Esophagus squamous epithelium (tissue), 5 donors: ENCODE data around the gene CORO7. TPM values are rescaled to one million over a fixed set of nuclear protein-coding genes. Genes with fewer than 3 reads are reported as not detected.

Source experiments
- DNase-seq: peaks from one replicate; lab custom pipeline; 2025; lab: John Stamatoyannopoulos, UW
- H3K27ac ChIP-seq, 4 donors: fragments of 200-600 bp; sonication (generic); one replicate each; pipeline ENCODE4 v1.5.1; 2016 to 2019; ENCODE audit warnings: mild to moderate bottlenecking in 1 of 4
- H3K27me3 ChIP-seq, 4 donors: fragments of 200-600 bp; sonication (generic); 1 replicate in 3 of 4; 2 replicates in 1 of 4; pipeline versions ENCODE4 v1.5.1 to v1.6.0; 2017 to 2021; ENCODE audit warnings: antibody characterized with exemption in 1 of 4
- H3K36me3 ChIP-seq, 3 donors: fragments of 200-600 bp; sonication (generic); one replicate each; pipeline ENCODE4 v1.5.1; 2016 to 2019
- H3K4me1 ChIP-seq, 3 donors: fragments of 200-600 bp; sonication (generic); one replicate each; pipeline ENCODE4 v1.5.1; 2017 to 2019
- H3K4me3 ChIP-seq, 4 donors: fragments of 200-600 bp; sonication (generic); 1 replicate in 3 of 4; 2 replicates in 1 of 4; pipeline ENCODE4 v1.5.1; 2016 to 2019; ENCODE audit warnings: mild to moderate bottlenecking in 2 of 4, moderate library complexity in 1 of 4
- H3K9me3 ChIP-seq, 3 donors: fragments of 200-600 bp; sonication (generic); one replicate each; pipeline ENCODE4 v1.5.1; 2016 to 2019
- CTCF ChIP-seq, 6 experiments: fragments of 450-650 bp in 4 of 6; fragments of 200-600 bp in 2 of 6; sonication (generic) in 2 of 6; IDR thresholded peaks; one replicate each; pipeline ENCODE4 v1.5.1; 2016 to 2019; ENCODE audit warnings: antibody characterized with exemption in 6 of 6, mild to moderate bottlenecking in 4 of 6, moderate library complexity in 4 of 6
- POLR2A ChIP-seq, 4 donors: fragments of 450-650 bp; IDR thresholded peaks; one replicate each; pipeline ENCODE4 v1.6.1; 2017; ENCODE audit warnings: antibody characterized with exemption in 4 of 4, mild to moderate bottlenecking in 4 of 4, moderate library complexity in 3 of 4
- WGBS, 2 donors: methylation state at CpG; one replicate each; pipeline ENCODE4 v1.1.5; 2018; 5-methylcytosine and 5-hydroxymethylcytosine counted together
- intact Hi-C: fragments of 100-400 bp; cut with DNase I; formaldehyde crosslinking; loops from one replicate; pipeline ENCODE4 v1.15.0; 2022
- total RNA-seq, 4 donors: library from RNA; depleted of rRNA; stranded (reverse); fragments of >200 nt; gene quantifications; one replicate each; pipeline ENCODE4 v1.1.0, GENCODE V29; 2016
- donor health status: DM: yes; HTN: yes; CAD: no.

The CORO7 gene
- total RNA-seq, 4 donors from 2014 or later = 15.8 to 25.9 (median 17.8) TPM

- Histone ChIP-seq H3K4me3 (peak overlapping the region; percentile 58 to 89 (median 67)), H3K4me1 (peaks cover 75 to 99% (median 88%) of the 10 kb centered on the region in 3 donors), H3K27me3 (no peaks in the 10 kb centered on the region), H3K36me3 (peaks cover 0 to under 1% (median 0%) of the 10 kb centered on the region in 3 donors), H3K9me3 (no peaks in the 10 kb centered on the region), H3K27ac (peak overlapping the region; percentile 84 to 90 (median 86))
- 54% methylated on average over 2 of the region's 10 CpGs; no CpG with 5 or more reads in 1 of the 2 donors for WGBS, 2 donors
- no peak for DNase-seq
- intact Hi-C loops = no loop called here
- TF ChIP-seq POLR2A (IDR thresholded peaks at IDR 0.05) = no peak
- TF ChIP-seq CTCF (IDR thresholded peaks at IDR 0.05) = no peak
Measured at GRCh38 chr16:4372578-4373355, 43.6 kb downstream of the CORO7 start.

DNA sequence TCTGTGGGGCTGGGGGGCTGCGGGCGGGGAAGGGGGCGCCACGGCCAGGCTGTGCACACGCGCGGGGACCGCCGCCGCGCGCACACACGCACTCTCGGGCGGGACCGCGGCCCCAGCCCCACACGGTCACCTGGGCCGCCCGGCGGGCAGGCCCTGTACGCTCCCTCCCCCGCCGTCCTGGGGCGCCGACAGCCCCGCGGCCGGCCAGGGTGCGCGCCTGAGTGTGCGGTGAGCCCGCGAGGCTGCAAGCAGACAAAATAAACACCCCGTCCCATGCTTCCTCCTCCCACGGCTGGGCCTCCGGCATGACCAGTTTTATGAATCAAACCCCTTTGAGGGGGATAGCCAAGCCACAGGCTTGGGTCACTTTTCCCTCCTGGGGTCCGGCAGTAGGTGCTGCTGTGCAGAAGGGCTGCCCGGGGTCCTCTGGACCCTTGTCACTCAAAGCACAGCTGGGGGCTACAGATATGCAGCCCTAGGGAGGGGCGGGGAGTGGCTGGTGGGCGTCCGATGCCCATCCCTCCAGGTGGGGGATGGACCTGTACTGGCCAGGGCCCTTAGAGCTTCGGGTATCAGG, 44.3 kb downstream of the CORO7 start:
- Histone ChIP-seq H3K36me3 (no peaks in the 10 kb centered on the region), H3K27ac (peak overlapping the region; percentile 84 to 90 (median 86)), H3K4me1 (peaks cover 68 to 99% (median 83%) of the 10 kb centered on the region in 3 donors), H3K9me3 (no peaks in the 10 kb centered on the region), H3K4me3 (peak overlapping the region; percentile 58 to 89 (median 67)), H3K27me3 (no peaks in the 10 kb centered on the region)
- DNase-seq = no peak
- WGBS, 2 donors = 13% methylated on average over 13 of the region's 43 CpGs; no CpG with 5 or more reads in 1 of the 2 donors
- intact Hi-C loops = no loop called here
- TF ChIP-seq CTCF (IDR thresholded peaks at IDR 0.05) (no peak), POLR2A (IDR thresholded peaks at IDR 0.05) (no peak)

GRCh38 chr16:4371357-4372000, 44.9 kb downstream of the CORO7 start, which contains the start of gene VASN:
Gene VASN, plus strand, starts transcription at chr16:4371848. Its CDS starts 9,030 bp downstream, at chr16:4380878.
- 44% methylated on average over 3 of the region's 50 CpGs; no CpG with 5 or more reads in 1 of the 2 donors for WGBS, 2 donors

GRCh38 chr16:4370570-4371356, 45.6 kb downstream of the CORO7 start:
- DNase-seq = no peak
- H3K9me3 ChIP-seq = no peaks in the 10 kb centered on the region
- peaks cover 0 to 2% (median 0%) of the 10 kb centered on the region in 3 donors for H3K36me3 ChIP-seq
- 42 to 62% methylated on average over 2 to 3 of the region's 14 CpGs for WGBS, 2 donors
- peak overlapping the region in 2 of 4 donors; percentile 58 to 66 for H3K4me3 ChIP-seq
- TF ChIP-seq CTCF (IDR thresholded peaks at IDR 0.05) (no peak), POLR2A (IDR thresholded peaks at IDR 0.05) (no peak)
- intact Hi-C loops = no loop called here
- H3K4me1 ChIP-seq = peaks cover 56 to 91% (median 71%) of the 10 kb centered on the region in 3 donors
- H3K27ac ChIP-seq = peak overlapping the region; percentile 84 to 90 (median 86)
- H3K27me3 ChIP-seq = no peaks in the 10 kb centered on the region

More at GRCh38 chr16:4371357-4372000, 44.9 kb downstream of the CORO7 start, which contains the start of gene VASN:
- Histone ChIP-seq H3K4me1 (peaks cover 62 to 98% (median 77%) of the 10 kb centered on the region in 3 donors), H3K27ac (peak within 1 kb of the TSS; percentile 84 to 90 (median 86)), H3K4me3 (peak within 1 kb of the TSS; percentile 58 to 89 (median 67)), H3K27me3 (no peaks in the 10 kb centered on the region), H3K36me3 (no peaks in the 10 kb centered on the region), H3K9me3 (no peaks in the 10 kb centered on the region)
- no peak for DNase-seq
- intact Hi-C loops = no loop called here
- TF ChIP-seq POLR2A (IDR thresholded peaks at IDR 0.05) (peak in 2 of 4 donors; percentile 92 to 96), CTCF (IDR thresholded peaks at IDR 0.05) (no peak)
